Vagina (tissue), 2 donors: Measurements from ENCODE around the gene RAB11FIP4.

Source experiments
- POLR2A ChIP-seq, 2 donors: fragments of 450-650 bp; IDR thresholded peaks; one replicate each; pipeline ENCODE4 v1.6.1; 2017; ENCODE audit warnings: antibody characterized with exemption in 2 of 2, mild to moderate bottlenecking in 2 of 2, moderate library complexity in 2 of 2
- TF ChIP-seq, protein P1 (sequence below), 3 experiments: fragments of 450-650 bp in 2 of 3; fragments of 200-600 bp in 1 of 3; sonication (generic) in 1 of 3; IDR thresholded peaks; one replicate each; pipeline ENCODE4 v1.5.1; 2017 to 2019; ENCODE audit warnings: antibody characterized with exemption in 3 of 3, mild to moderate bottlenecking in 2 of 3, moderate library complexity in 2 of 3

DNA sequence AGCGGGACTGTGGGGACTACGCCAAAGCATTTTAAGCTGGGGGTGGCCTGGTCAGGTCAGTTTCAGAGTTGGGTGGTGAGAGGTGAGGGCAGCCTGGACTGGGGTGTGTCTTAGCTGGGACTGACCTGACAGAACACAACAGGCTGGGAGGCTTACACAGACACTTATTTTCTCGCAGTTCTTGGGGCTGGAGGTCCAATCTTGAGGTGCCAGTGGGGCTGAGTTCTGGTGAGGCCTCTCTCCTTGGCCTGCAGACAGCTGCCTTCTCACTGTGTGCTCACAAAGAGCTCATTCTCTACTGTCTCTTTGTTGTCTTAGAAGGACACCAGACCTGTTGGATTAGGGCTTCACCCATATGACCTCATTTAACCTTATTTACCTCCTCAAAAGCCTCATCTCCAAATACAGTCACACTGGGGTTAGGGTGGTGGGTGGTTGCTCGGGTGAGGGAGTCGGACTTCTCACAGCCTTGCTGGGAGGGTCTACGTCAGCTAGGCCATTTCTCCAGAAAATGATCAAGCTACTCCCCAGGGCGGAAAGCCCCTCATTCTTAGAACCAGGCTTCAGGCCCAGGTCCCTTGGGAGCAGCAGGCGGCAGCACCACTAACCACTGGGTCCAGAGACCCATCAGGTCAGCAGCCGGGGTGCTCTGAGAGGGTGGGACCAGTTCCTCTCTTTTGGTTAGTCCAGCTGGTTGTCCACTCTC lies 149.3 kb downstream of the RAB11FIP4 start:
- TF ChIP-seq, protein P1, sequence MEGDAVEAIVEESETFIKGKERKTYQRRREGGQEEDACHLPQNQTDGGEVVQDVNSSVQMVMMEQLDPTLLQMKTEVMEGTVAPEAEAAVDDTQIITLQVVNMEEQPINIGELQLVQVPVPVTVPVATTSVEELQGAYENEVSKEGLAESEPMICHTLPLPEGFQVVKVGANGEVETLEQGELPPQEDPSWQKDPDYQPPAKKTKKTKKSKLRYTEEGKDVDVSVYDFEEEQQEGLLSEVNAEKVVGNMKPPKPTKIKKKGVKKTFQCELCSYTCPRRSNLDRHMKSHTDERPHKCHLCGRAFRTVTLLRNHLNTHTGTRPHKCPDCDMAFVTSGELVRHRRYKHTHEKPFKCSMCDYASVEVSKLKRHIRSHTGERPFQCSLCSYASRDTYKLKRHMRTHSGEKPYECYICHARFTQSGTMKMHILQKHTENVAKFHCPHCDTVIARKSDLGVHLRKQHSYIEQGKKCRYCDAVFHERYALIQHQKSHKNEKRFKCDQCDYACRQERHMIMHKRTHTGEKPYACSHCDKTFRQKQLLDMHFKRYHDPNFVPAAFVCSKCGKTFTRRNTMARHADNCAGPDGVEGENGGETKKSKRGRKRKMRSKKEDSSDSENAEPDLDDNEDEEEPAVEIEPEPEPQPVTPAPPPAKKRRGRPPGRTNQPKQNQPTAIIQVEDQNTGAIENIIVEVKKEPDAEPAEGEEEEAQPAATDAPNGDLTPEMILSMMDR (IDR thresholded peaks at IDR 0.05) = no peak
- TF ChIP-seq POLR2A (IDR thresholded peaks at IDR 0.05) = no peak
